OCI-LY7 (cell line): Measurements from ENCODE around the gene MYO16. TPM values are rescaled to one million over a fixed set of nuclear protein-coding genes. Genes with fewer than 3 reads are reported as not detected.

Experiments
- BruUV-seq: library from RNA; stranded (reverse); fragments of 400-500 nt; replicated peaks from 2 replicates; lab custom pipeline; 2021; lab: Mats Ljungman, UMichigan
- CTCF ChIA-PET: fragments of 300-600 bp; sonication (Branson Sonifier 250); formaldehyde crosslinking; loops from one replicate; lab custom pipeline; 2022; ENCODE audit warnings: antibody characterized with exemption; ENCODE audit not compliant: unreplicated experiment; lab: Charles Lee
- POLR2A ChIA-PET: fragments of 300-600 bp; sonication (Branson Sonifier 250); formaldehyde crosslinking; loops from one replicate; lab custom pipeline; 2022; ENCODE audit warnings: antibody characterized with exemption; lab: Charles Lee
- DNase-seq: peaks from one replicate; pipeline ENCODE4 v3.0.0-alpha.2; 2015; ENCODE audit warnings: low spot score
- H2AFZ ChIP-seq: fragments of 200-600 bp; sonication (generic), shearing (Covaris generic); 2 replicates; pipeline ENCODE4 v1.6.1; 2014; ENCODE audit warnings: mild to moderate bottlenecking, antibody characterized with exemption, low read length, moderate library complexity
- H3K27ac ChIP-seq: fragments of 200-600 bp; sonication (generic); 2 replicates; pipeline ENCODE4 v1.5.1; 2014; ENCODE audit warnings: mixed run types, low read depth, mild to moderate bottlenecking, moderate library complexity, low read length, inconsistent platforms; ENCODE audit not compliant: poor library complexity, severe bottlenecking
- H3K36me3 ChIP-seq: fragments of 200-600 bp; sonication (generic); 2 replicates; pipeline ENCODE4 v1.6.1; 2014; ENCODE audit warnings: mild to moderate bottlenecking, antibody characterized with exemption, low read length, moderate library complexity, mixed read lengths; ENCODE audit not compliant: insufficient read depth
- H3K4me1 ChIP-seq: fragments of 200-600 bp; sonication (generic); 2 replicates; pipeline ENCODE4 v1.5.1; 2014; ENCODE audit warnings: mild to moderate bottlenecking, low read length; ENCODE audit not compliant: insufficient read depth, poor library complexity, severe bottlenecking
- H3K4me2 ChIP-seq: fragments of 200-600 bp; sonication (generic); 2 replicates; pipeline ENCODE4 v1.6.1; 2014; ENCODE audit warnings: mild to moderate bottlenecking, low read length
- H3K4me3 ChIP-seq: fragments of 200-600 bp; sonication (generic); 2 replicates; pipeline ENCODE4 v1.5.1; 2014; ENCODE audit warnings: mild to moderate bottlenecking, low read depth, low read length; ENCODE audit not compliant: poor library complexity, severe bottlenecking
- H3K79me2 ChIP-seq: fragments of 200-600 bp; sonication (generic); 2 replicates; pipeline ENCODE4 v1.6.1; 2016; ENCODE audit warnings: low read depth, mild to moderate bottlenecking, low read length, moderate library complexity, mixed read lengths; ENCODE audit not compliant: insufficient read depth
- H3K9me2 ChIP-seq: fragments of 200-600 bp; sonication (generic); 2 replicates; pipeline ENCODE4 v1.6.1; 2016; ENCODE audit warnings: mild to moderate bottlenecking, low read length, mixed read lengths; ENCODE audit not compliant: insufficient read depth
- H3K9me3 ChIP-seq: fragments of 200-600 bp; sonication (generic); 2 replicates; pipeline ENCODE4 v1.6.1; 2014; ENCODE audit warnings: mild to moderate bottlenecking, mixed run types, low read length, mixed read lengths
- H4K20me1 ChIP-seq: fragments of 200-600 bp; sonication (generic); 2 replicates; pipeline ENCODE4 v1.6.1; 2014; ENCODE audit warnings: mild to moderate bottlenecking, antibody characterized with exemption, low read length, moderate library complexity, mixed read lengths; ENCODE audit not compliant: insufficient read depth
- CTCF ChIP-seq: fragments of 200-600 bp; sonication (generic); conservative IDR thresholded peaks from 2 replicates; pipeline ENCODE4 v1.5.1; 2014; ENCODE audit warnings: mild to moderate bottlenecking, antibody characterized with exemption, low read length, moderate library complexity, mixed read lengths
- EZH2phosphoT487 ChIP-seq: fragments of 200-600 bp; sonication (generic); IDR thresholded peaks from 2 replicates; pipeline ENCODE4 v1.6.1; 2018; ENCODE audit warnings: low read depth, borderline replicate concordance, mild to moderate bottlenecking, mixed run types, antibody characterized with exemption, low read length, moderate library complexity, mixed read lengths
- intact Hi-C: fragments of 100-400 bp; cut with micrococcal nuclease; formaldehyde crosslinking; loops from one replicate; pipeline ENCODE4 v1.10.0; 2022; ENCODE audit not compliant: unreplicated experiment
- total RNA-seq, 2 experiments: library from RNA; depleted of rRNA in 1 of 2; stranded (reverse); fragments of >200 nt in 1 of 2; shearing (Covaris generic) in 1 of 2; gene quantifications; 2 replicates each; pipeline ENCODE4 v1.2.3, GENCODE V29; 2014 to 2022

Gene MYO16
- total RNA-seq, 2 experiments from 2014 or later, result 0.06 TPM; not detected in 1

DNA sequence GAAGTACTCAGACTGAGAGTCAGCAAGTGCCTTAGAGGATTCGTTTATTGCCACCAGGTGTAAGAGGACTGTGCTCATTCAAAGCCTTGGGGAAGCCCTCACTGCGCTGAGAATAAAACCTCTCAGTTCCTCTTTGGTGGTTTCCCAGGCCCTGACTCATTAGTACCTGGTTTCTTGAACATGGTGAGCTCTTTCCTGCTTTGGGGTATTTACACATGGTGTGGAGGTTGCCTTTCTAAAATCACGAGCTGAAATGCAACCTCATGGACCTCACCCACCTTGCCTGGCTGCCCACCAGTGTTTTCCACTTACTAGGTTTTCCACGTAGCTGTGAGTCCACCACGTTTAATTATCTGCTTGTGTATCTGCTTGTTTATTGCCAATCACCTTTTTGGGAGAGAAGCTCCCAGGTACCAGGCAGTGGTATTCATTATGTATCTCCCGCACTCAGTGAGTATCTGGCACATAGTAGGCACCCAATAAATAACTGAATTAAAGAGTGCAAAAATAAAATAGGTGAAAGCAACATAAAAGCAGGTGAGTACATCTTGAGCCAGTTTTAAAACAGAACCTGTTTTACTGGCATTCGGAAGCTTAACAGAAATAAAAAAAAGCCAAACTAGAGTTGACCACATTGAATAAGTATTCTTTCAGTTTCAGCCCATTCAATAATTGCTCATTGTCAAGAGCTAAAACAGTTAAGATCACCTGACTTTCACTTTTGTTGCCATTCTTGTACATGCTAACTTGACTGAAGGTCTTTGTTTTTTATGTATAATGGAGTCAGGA, 533.0 kb downstream of the MYO16 start:
- H4K20me1 ChIP-seq, result no peaks in the 10 kb centered on the region
- peaks cover 68% of the 10 kb centered on the region for H3K4me1 ChIP-seq
- CTCF ChIA-PET, result interaction anchor here (0.6 kb wide), 1 partner anchor 593 kb away, joined by 3 read pairs; no protein-coding TSS in a partner anchor
- no peaks in the 10 kb centered on the region for H3K9me3 ChIP-seq
- POLR2A ChIA-PET, result interaction anchor here (0.7 to 1.4 kb wide), 2 partner anchors 18 to 189 kb away, joined by 4 to 6 read pairs; no protein-coding TSS in a partner anchor
- intact Hi-C loops, result loop anchor here (2.0 to 10.0 kb wide), 3 partner anchors 626 to 1552 kb away; partner anchors contain the start of genes ABHD13, ING1 and LIG4
- peak overlapping the region; percentile 88 for H3K27ac ChIP-seq
- H3K36me3 ChIP-seq, result no peaks in the 10 kb centered on the region
- H3K4me3 ChIP-seq, result peak overlapping the region; percentile 65
- H3K4me2 ChIP-seq, result peak overlapping the region; percentile 97
- no peak overlapping the region for H2AFZ ChIP-seq
- TF ChIP-seq CTCF (no peak), EZH2phosphoT487 (no peak)
- peak; percentile 89 for DNase-seq
- no peaks in the 10 kb centered on the region for H3K9me2 ChIP-seq
- no TSS peak for BruUV-seq
- H3K79me2 ChIP-seq, result no peaks in the 10 kb centered on the region

GRCh38 chr13:109163037-109163379, 533.6 kb downstream of the MYO16 start:
- TF ChIP-seq EZH2phosphoT487 (no peak), CTCF (no peak)
- BruUV-seq, result no TSS peak
- ChIA-PET POLR2A (no interaction called here), CTCF (interaction anchor here (0.6 kb wide), 1 partner anchor 593 kb away, joined by 3 read pairs; no protein-coding TSS in a partner anchor)
- Histone ChIP-seq H3K4me2 (peak overlapping the region; percentile 97), H3K4me3 (peak overlapping the region; percentile 65), H3K36me3 (no peaks in the 10 kb centered on the region), H3K4me1 (peaks cover 70% of the 10 kb centered on the region), H3K27ac (peak overlapping the region; percentile 88), H3K9me3 (no peaks in the 10 kb centered on the region), H4K20me1 (no peaks in the 10 kb centered on the region), H3K79me2 (no peaks in the 10 kb centered on the region), H2AFZ (no peak overlapping the region), H3K9me2 (no peaks in the 10 kb centered on the region)
- intact Hi-C loops, result loop anchor here (2.0 to 10.0 kb wide), 3 partner anchors 626 to 1552 kb away; partner anchors contain the start of genes ABHD13, ING1 and LIG4
- no peak for DNase-seq
